Stimulated activated CD4-positive, alpha-beta T cell treated with anti-CD3 and anti-CD28 coated beads, Interleukin-1b, Interleukin-23, amount 100 ng/mL, for 1 hour (primary cell): ENCODE results near the gene TRPV5.

ENCODE experiments used
- DNase-seq, 2 donors: peaks; one replicate each; pipeline ENCODE4 v3.0.0-alpha.2; 2020; ENCODE audit warnings: low read depth in 2 of 2

The TRPV5 gene

GRCh38 chr7:142870566-142871259, 62.8 kb downstream of the TRPV5 start:
- DNase-seq = no peak

- DNase-seq = no peak
These were observed 63.4 kb downstream of the TRPV5 start for GRCh38 chr7:142870147-142870559.

GRCh38 chr7:142869434-142869833, 64.1 kb downstream of the TRPV5 start:
- DNase-seq = no peak

GRCh38 chr7:142868986-142869415, 64.5 kb downstream of the TRPV5 start:
- no peak for DNase-seq

GRCh38 chr7:142868188-142868985, 65.2 kb downstream of the TRPV5 start:
- DNase-seq = no peak

- no peak for DNase-seq
These were observed 66.0 kb downstream of the TRPV5 start for GRCh38 chr7:142867398-142868187.

GRCh38 chr7:142867097-142867378, 66.5 kb downstream of the TRPV5 start:
- DNase-seq = no peak

GRCh38 chr7:142866361-142867096, 67.0 kb downstream of the TRPV5 start:
- no peak for DNase-seq

GRCh38 chr7:142865766-142866165, 67.8 kb downstream of the TRPV5 start:
- DNase-seq = no peak

GRCh38 chr7:142864980-142865747, 68.4 kb downstream of the TRPV5 start:
- DNase-seq = no peak

- no peak for DNase-seq
These were observed 69.5 kb downstream of the TRPV5 start for GRCh38 chr7:142863891-142864685.

- DNase-seq = no peak
These were observed 70.7 kb downstream of the TRPV5 start for GRCh38 chr7:142862786-142863400.

- DNase-seq = no peak
These were observed 71.2 kb downstream of the TRPV5 start for GRCh38 chr7:142862351-142862750.

GRCh38 chr7:142860968-142861367, 72.6 kb downstream of the TRPV5 start:
- no peak for DNase-seq

- no peak for DNase-seq
These were observed 73.7 kb downstream of the TRPV5 start for GRCh38 chr7:142859829-142860228.

GRCh38 chr7:142859411-142859810, 74.1 kb downstream of the TRPV5 start:
- no peak for DNase-seq
